Epithelial cell of esophagus (primary cell): ENCODE results near the gene USO1.

Source experiments
- DNase-seq: peaks from one replicate; pipeline ENCODE4 v3.0.0; 2010; ENCODE audit warnings: low read depth
- H3K4me3 ChIP-seq: 2 replicates; pipeline ENCODE4 v1.5.1; 2011; ENCODE audit warnings: mild to moderate bottlenecking, low read length, control low read depth
- CTCF ChIP-seq: IDR thresholded peaks from 2 replicates; pipeline ENCODE4 v1.5.1; 2011; ENCODE audit warnings: low read depth, mild to moderate bottlenecking, low read length, control low read depth, inconsistent platforms; ENCODE audit not compliant: insufficient read depth; ENCODE audit errors: missing control alignments

The USO1 gene

GRCh38 chr4:75699299-75699698, 25.1 kb upstream of the USO1 start:
- TF ChIP-seq CTCF, result no peak
- no peak overlapping the region for H3K4me3 ChIP-seq
- no peak for DNase-seq

GRCh38 chr4:75702919-75703411, 21.4 kb upstream of the USO1 start:
- DNase-seq, result no peak
- no peak for TF ChIP-seq CTCF
- H3K4me3 ChIP-seq, result no peak overlapping the region

- DNase-seq, result no peak
- no peak overlapping the region for H3K4me3 ChIP-seq
- no peak for TF ChIP-seq CTCF
Observed at GRCh38 chr4:75705198-75705977, 19.0 kb upstream of the USO1 start.

- no peak overlapping the region for H3K4me3 ChIP-seq
- no peak for TF ChIP-seq CTCF
- DNase-seq, result no peak
Observed at GRCh38 chr4:75708218-75708691, 16.1 kb upstream of the USO1 start.

- no peak for DNase-seq
- no peak overlapping the region for H3K4me3 ChIP-seq
- no peak for TF ChIP-seq CTCF
Observed at GRCh38 chr4:75710246-75710645, 14.1 kb upstream of the USO1 start.

- TF ChIP-seq CTCF, result no peak
- H3K4me3 ChIP-seq, result no peak overlapping the region
- no peak for DNase-seq
Observed at GRCh38 chr4:75714011-75714410, 10.4 kb upstream of the USO1 start.

GRCh38 chr4:75714704-75715103, 9.7 kb upstream of the USO1 start:
- no peak for TF ChIP-seq CTCF
- no peak overlapping the region for H3K4me3 ChIP-seq
- no peak for DNase-seq
